ENCODE data around the gene DR1. TPM values are rescaled to one million over a fixed set of nuclear protein-coding genes. Genes with fewer than 3 reads are reported as not detected.

Gene DR1
- total RNA-seq, 2 donors from 2014 or later: 48.7 to 64.6 TPM

DNA sequence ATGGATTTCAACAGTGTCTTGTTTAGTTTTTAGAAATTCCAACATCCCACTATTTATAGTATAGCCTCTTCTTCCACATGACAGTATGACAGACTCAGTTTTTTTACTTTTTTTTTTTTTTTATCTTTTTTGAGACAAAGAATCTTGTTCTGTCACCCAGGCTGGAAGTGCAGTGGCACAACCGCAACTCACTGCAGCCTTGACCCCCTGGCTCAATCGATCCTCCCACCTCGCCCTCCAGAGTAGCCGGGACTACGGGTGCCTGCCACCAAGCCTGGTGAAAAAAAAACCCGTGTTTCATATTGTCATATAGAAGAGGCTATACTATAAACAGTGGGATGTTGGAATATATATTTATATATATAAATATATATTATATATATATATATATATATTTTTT is 1.2 kb upstream of the DR1 start:
- no peak for DNase-seq
- H3K9ac ChIP-seq (ENCODE audit: low read depth in 2 of 2, low read length in 2 of 2): no peak overlapping the region
- TF ChIP-seq, protein P1, sequence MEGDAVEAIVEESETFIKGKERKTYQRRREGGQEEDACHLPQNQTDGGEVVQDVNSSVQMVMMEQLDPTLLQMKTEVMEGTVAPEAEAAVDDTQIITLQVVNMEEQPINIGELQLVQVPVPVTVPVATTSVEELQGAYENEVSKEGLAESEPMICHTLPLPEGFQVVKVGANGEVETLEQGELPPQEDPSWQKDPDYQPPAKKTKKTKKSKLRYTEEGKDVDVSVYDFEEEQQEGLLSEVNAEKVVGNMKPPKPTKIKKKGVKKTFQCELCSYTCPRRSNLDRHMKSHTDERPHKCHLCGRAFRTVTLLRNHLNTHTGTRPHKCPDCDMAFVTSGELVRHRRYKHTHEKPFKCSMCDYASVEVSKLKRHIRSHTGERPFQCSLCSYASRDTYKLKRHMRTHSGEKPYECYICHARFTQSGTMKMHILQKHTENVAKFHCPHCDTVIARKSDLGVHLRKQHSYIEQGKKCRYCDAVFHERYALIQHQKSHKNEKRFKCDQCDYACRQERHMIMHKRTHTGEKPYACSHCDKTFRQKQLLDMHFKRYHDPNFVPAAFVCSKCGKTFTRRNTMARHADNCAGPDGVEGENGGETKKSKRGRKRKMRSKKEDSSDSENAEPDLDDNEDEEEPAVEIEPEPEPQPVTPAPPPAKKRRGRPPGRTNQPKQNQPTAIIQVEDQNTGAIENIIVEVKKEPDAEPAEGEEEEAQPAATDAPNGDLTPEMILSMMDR (IDR thresholded peaks at IDR 0.05): no peak
- intact Hi-C loops (cut with DNase I): no loop called here
- H3K27ac ChIP-seq: no peak overlapping the region
- H3K27me3 ChIP-seq: no peaks in the 10 kb centered on the region
- no peaks in the 10 kb centered on the region for H3K36me3 ChIP-seq
- no peaks in the 10 kb centered on the region for H3K4me1 ChIP-seq
- no peaks in the 10 kb centered on the region for H3K9me3 ChIP-seq
- H3K4me3 ChIP-seq: no peak overlapping the region

DNA sequence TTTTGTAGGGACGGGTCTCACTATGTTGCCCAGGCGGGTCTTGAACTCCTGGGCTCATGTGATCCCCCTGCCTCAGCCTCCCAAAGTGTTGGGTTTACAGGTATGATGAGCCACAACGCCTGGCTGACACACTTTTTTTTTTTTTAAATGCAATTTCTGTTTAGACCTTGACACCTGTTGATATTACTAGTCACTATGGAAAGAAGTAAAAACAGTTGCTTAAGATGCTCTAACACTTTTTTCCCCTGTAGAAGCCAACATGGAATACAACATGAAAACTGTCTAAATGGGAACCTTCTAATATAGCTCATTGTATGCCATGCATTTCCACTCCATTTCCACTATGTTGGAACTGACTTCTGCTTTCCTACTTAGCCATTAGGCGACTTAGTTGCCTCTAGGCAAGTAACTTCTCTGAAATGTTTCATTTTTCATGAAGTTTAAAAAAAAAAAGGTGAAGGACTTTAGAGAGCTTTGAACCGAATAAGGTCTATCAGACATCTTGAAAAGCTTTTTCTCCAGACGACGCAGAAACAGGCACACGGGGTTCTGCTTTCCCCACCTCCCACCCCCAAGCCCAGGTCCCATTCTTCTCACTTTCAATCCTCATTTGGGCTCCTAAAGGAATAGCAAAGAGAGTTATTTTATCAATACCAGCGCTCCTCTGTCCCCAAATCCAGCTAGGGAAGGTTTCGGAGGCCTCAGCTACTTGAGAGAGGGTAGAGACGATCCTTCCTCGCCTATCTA is 648 bp upstream of the DR1 start:
- intact Hi-C loops (cut with DNase I): no loop called here
- H3K4me1 ChIP-seq: no peaks in the 10 kb centered on the region
- H3K4me3 ChIP-seq: peak overlapping the region; percentile 88
- peak overlapping the region; percentile 94 for H3K27ac ChIP-seq
- TF ChIP-seq, protein P1 (IDR thresholded peaks at IDR 0.05): no peak
- peak overlapping the region; percentile 88 to 98 for H3K9ac ChIP-seq (ENCODE audit: low read depth in 2 of 2, low read length in 2 of 2)
- no peaks in the 10 kb centered on the region for H3K27me3 ChIP-seq
- H3K36me3 ChIP-seq: no peaks in the 10 kb centered on the region
- H3K9me3 ChIP-seq: no peaks in the 10 kb centered on the region
- no peak for DNase-seq

DNA sequence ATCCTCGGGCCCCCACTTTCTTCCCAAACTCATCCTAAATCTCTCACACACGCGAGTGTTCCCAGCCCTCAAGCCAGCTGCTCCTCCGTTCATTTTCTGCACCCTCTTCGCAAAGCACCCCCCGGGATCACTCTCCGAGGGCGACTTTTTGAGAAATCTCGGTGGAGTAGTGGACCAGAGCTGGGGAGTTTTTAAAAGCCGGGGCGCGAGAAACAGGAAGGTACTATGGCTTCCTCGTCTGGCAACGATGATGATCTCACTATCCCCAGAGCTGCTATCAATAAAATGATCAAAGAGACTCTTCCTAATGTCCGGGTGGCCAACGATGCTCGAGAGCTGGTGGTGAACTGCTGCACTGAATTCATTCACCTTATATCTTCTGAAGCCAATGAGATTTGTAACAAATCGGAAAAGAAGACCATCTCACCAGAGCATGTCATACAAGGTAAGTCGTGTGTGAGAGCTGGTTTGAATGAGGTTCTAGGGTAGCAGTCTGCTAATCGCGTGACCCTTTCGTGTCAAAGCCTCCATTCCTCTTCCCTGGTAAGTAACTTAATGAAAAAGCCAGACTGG is 800 bp downstream of the DR1 start:
- peak overlapping the region; percentile 94 for H3K27ac ChIP-seq
- peak overlapping the region; percentile 91 to 98 for H3K9ac ChIP-seq (ENCODE audit: low read depth in 2 of 2, low read length in 2 of 2)
- TF ChIP-seq, protein P1 (IDR thresholded peaks at IDR 0.05): no peak
- no peaks in the 10 kb centered on the region for H3K4me1 ChIP-seq
- H3K9me3 ChIP-seq: no peaks in the 10 kb centered on the region
- H3K27me3 ChIP-seq: no peaks in the 10 kb centered on the region
- DNase-seq: peak; percentile 55
- peak overlapping the region; percentile 88 for H3K4me3 ChIP-seq
- no peaks in the 10 kb centered on the region for H3K36me3 ChIP-seq
- intact Hi-C loops (cut with DNase I): no loop called here

DNA sequence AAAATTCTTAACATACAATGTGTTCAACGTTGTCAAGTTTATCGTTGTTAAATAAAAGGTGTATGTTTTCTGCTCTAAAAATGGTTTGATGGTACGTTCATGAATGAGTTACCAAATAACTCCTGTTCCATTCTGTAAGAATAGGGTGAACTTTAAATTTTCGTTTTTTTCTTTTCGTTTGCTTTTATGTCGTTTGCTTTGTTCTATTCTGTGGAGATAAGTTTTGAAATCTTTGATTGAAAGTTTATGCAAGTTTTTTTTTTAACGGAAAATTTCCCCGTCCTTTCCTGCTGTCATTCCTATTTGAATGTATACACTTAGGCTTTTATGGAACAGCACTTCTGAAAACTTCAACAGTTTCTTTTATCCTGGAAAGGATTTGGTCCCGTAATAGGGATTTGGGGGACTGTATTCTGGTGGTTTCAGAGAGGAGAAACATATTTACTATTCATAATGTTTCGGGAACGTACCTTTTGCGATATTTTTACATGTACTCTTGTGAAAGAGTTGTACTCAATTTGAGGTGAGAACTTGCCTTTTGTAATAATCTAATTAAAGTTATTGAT is 1.7 kb downstream of the DR1 start:
- DNase-seq: no peak
- intact Hi-C loops (cut with DNase I): no loop called here
- Histone ChIP-seq H3K9ac (ENCODE audit: low read depth in 2 of 2, low read length in 2 of 2) (peak overlapping the region in 1 of 2 donors; percentile 98), H3K36me3 (no peaks in the 10 kb centered on the region), H3K4me1 (no peaks in the 10 kb centered on the region), H3K9me3 (no peaks in the 10 kb centered on the region), H3K27ac (peak overlapping the region; percentile 94), H3K27me3 (no peaks in the 10 kb centered on the region), H3K4me3 (peak overlapping the region; percentile 88)
- TF ChIP-seq, protein P1 (IDR thresholded peaks at IDR 0.05): no peak

DNA sequence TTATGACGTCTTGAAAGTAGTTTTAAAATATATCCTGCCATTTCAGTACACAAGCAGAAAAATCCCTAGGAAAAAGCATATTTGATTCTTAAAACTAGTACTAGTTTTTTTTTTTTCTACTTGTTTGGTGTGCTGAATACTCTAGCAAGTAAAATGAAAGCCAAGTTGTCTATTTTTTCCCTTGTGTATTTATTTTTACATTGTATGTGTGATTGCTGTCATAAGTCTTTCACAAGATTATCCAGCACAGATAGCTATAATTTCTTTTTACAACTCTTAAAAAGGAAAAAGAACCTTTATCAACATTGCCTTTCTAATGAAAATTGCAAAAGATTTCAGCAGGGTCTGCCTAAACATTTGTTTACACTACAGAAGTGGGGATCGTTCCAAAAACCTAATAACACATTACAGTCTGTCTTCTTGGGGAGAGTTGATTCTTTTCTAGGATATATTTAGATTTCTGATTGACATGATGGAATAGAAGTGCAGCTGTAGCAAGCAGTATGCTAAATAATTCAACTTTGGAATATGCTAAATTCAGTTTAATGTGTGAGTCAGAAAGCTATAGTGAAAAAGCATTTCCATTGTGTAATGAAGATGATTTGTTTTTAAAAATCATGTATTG is 2.5 kb downstream of the DR1 start:
- Histone ChIP-seq H3K4me1 (no peaks in the 10 kb centered on the region), H3K4me3 (peak overlapping the region; percentile 88), H3K9ac (ENCODE audit: low read depth in 2 of 2, low read length in 2 of 2) (peak overlapping the region; percentile 12 to 21), H3K27ac (no peak overlapping the region), H3K9me3 (no peaks in the 10 kb centered on the region), H3K27me3 (no peaks in the 10 kb centered on the region), H3K36me3 (no peaks in the 10 kb centered on the region)
- no peak for DNase-seq
- intact Hi-C loops (cut with DNase I): no loop called here
- TF ChIP-seq, protein P1 (IDR thresholded peaks at IDR 0.05): no peak

Data from colonic mucosa (tissue), 4 donors.